ENCODE results near the gene MED26.

Gene MED26

GRCh38 chr19:16620018-16620417, 8.0 kb downstream of the MED26 start:
- Histone ChIP-seq H3K36me3 (ENCODE audit: insufficient read depth, low read length) (peaks cover 12% of the 10 kb centered on the region), H2AFZ (ENCODE audit: low read depth, low read length) (no peak overlapping the region), H3K27me3 (ENCODE audit: insufficient read depth, low read length) (no peaks in the 10 kb centered on the region), H3K4me3 (ENCODE audit: low read length) (no peak overlapping the region), H3K9me3 (ENCODE audit: low read length) (no peaks in the 10 kb centered on the region), H3K4me1 (ENCODE audit: insufficient read depth, low read length) (no peaks in the 10 kb centered on the region)

- no peaks in the 10 kb centered on the region for H3K4me1 ChIP-seq (ENCODE audit: insufficient read depth, low read length)
- no peak overlapping the region for H2AFZ ChIP-seq (ENCODE audit: low read depth, low read length)
- no peaks in the 10 kb centered on the region for H3K9me3 ChIP-seq (ENCODE audit: low read length)
- H3K4me3 ChIP-seq (ENCODE audit: low read length) = no peak overlapping the region
- peaks cover 8% of the 10 kb centered on the region for H3K36me3 ChIP-seq (ENCODE audit: insufficient read depth, low read length)
- H3K27me3 ChIP-seq (ENCODE audit: insufficient read depth, low read length) = no peaks in the 10 kb centered on the region
Measured at GRCh38 chr19:16619457-16619856, 8.5 kb downstream of the MED26 start.

- no peaks in the 10 kb centered on the region for H3K27me3 ChIP-seq (ENCODE audit: insufficient read depth, low read length)
- H2AFZ ChIP-seq (ENCODE audit: low read depth, low read length) = no peak overlapping the region
- H3K4me3 ChIP-seq (ENCODE audit: low read length) = no peak overlapping the region
Measured at GRCh38 chr19:16618248-16618647, 9.8 kb downstream of the MED26 start.

GRCh38 chr19:16615808-16616207, 12.2 kb downstream of the MED26 start:
- H2AFZ ChIP-seq (ENCODE audit: low read depth, low read length) = no peak overlapping the region
- H3K27me3 ChIP-seq (ENCODE audit: insufficient read depth, low read length) = no peaks in the 10 kb centered on the region
- H3K36me3 ChIP-seq (ENCODE audit: insufficient read depth, low read length) = no peaks in the 10 kb centered on the region
- no peaks in the 10 kb centered on the region for H3K9me3 ChIP-seq (ENCODE audit: low read length)
- no peak overlapping the region for H3K4me3 ChIP-seq (ENCODE audit: low read length)
- H3K4me1 ChIP-seq (ENCODE audit: insufficient read depth, low read length) = no peaks in the 10 kb centered on the region

More at GRCh38 chr19:16618248-16618647, 9.8 kb downstream of the MED26 start:
- Histone ChIP-seq H3K36me3 (ENCODE audit: insufficient read depth, low read length) (no peaks in the 10 kb centered on the region), H3K4me1 (ENCODE audit: insufficient read depth, low read length) (no peaks in the 10 kb centered on the region), H3K9me3 (ENCODE audit: low read length) (no peaks in the 10 kb centered on the region)

- H3K9me3 ChIP-seq (ENCODE audit: low read length) = no peaks in the 10 kb centered on the region
- H3K4me3 ChIP-seq (ENCODE audit: low read length) = no peak overlapping the region
- no peaks in the 10 kb centered on the region for H3K4me1 ChIP-seq (ENCODE audit: insufficient read depth, low read length)
- H2AFZ ChIP-seq (ENCODE audit: low read depth, low read length) = no peak overlapping the region
- H3K36me3 ChIP-seq (ENCODE audit: insufficient read depth, low read length) = no peaks in the 10 kb centered on the region
- H3K27me3 ChIP-seq (ENCODE audit: insufficient read depth, low read length) = no peaks in the 10 kb centered on the region
Measured at GRCh38 chr19:16614941-16615340, 13.1 kb downstream of the MED26 start.

- no peak overlapping the region for H2AFZ ChIP-seq (ENCODE audit: low read depth, low read length)
- H3K36me3 ChIP-seq (ENCODE audit: insufficient read depth, low read length) = no peaks in the 10 kb centered on the region
- H3K27me3 ChIP-seq (ENCODE audit: insufficient read depth, low read length) = no peaks in the 10 kb centered on the region
- no peaks in the 10 kb centered on the region for H3K4me1 ChIP-seq (ENCODE audit: insufficient read depth, low read length)
- H3K9me3 ChIP-seq (ENCODE audit: low read length) = no peaks in the 10 kb centered on the region
- no peak overlapping the region for H3K4me3 ChIP-seq (ENCODE audit: low read length)
Measured at GRCh38 chr19:16613841-16614240, 14.2 kb downstream of the MED26 start.

GRCh38 chr19:16612636-16613035, 15.4 kb downstream of the MED26 start:
- H3K4me3 ChIP-seq (ENCODE audit: low read length) = no peak overlapping the region
- no peaks in the 10 kb centered on the region for H3K4me1 ChIP-seq (ENCODE audit: insufficient read depth, low read length)
- no peaks in the 10 kb centered on the region for H3K36me3 ChIP-seq (ENCODE audit: insufficient read depth, low read length)
- H3K9me3 ChIP-seq (ENCODE audit: low read length) = no peaks in the 10 kb centered on the region
- no peaks in the 10 kb centered on the region for H3K27me3 ChIP-seq (ENCODE audit: insufficient read depth, low read length)
- no peak overlapping the region for H2AFZ ChIP-seq (ENCODE audit: low read depth, low read length)

GRCh38 chr19:16611121-16611520, 16.9 kb downstream of the MED26 start:
- H3K4me1 ChIP-seq (ENCODE audit: insufficient read depth, low read length) = no peaks in the 10 kb centered on the region
- H2AFZ ChIP-seq (ENCODE audit: low read depth, low read length) = no peak overlapping the region
- no peaks in the 10 kb centered on the region for H3K36me3 ChIP-seq (ENCODE audit: insufficient read depth, low read length)
- no peaks in the 10 kb centered on the region for H3K9me3 ChIP-seq (ENCODE audit: low read length)
- no peaks in the 10 kb centered on the region for H3K27me3 ChIP-seq (ENCODE audit: insufficient read depth, low read length)
- H3K4me3 ChIP-seq (ENCODE audit: low read length) = no peak overlapping the region

GRCh38 chr19:16609511-16610200, 18.3 kb downstream of the MED26 start:
- H2AFZ ChIP-seq (ENCODE audit: low read depth, low read length) = no peak overlapping the region
- no peaks in the 10 kb centered on the region for H3K4me1 ChIP-seq (ENCODE audit: insufficient read depth, low read length)
- no peaks in the 10 kb centered on the region for H3K36me3 ChIP-seq (ENCODE audit: insufficient read depth, low read length)
- no peaks in the 10 kb centered on the region for H3K27me3 ChIP-seq (ENCODE audit: insufficient read depth, low read length)
- no peaks in the 10 kb centered on the region for H3K9me3 ChIP-seq (ENCODE audit: low read length)
- H3K4me3 ChIP-seq (ENCODE audit: low read length) = no peak overlapping the region

GRCh38 chr19:16608290-16608739, 19.7 kb downstream of the MED26 start:
- H3K27me3 ChIP-seq (ENCODE audit: insufficient read depth, low read length) = no peaks in the 10 kb centered on the region
- no peak overlapping the region for H2AFZ ChIP-seq (ENCODE audit: low read depth, low read length)
- no peaks in the 10 kb centered on the region for H3K4me1 ChIP-seq (ENCODE audit: insufficient read depth, low read length)
- H3K36me3 ChIP-seq (ENCODE audit: insufficient read depth, low read length) = no peaks in the 10 kb centered on the region
- no peaks in the 10 kb centered on the region for H3K9me3 ChIP-seq (ENCODE audit: low read length)
- no peak overlapping the region for H3K4me3 ChIP-seq (ENCODE audit: low read length)

- Histone ChIP-seq H3K4me1 (ENCODE audit: insufficient read depth, low read length) (no peaks in the 10 kb centered on the region), H3K9me3 (ENCODE audit: low read length) (no peaks in the 10 kb centered on the region), H2AFZ (ENCODE audit: low read depth, low read length) (no peak overlapping the region), H3K36me3 (ENCODE audit: insufficient read depth, low read length) (no peaks in the 10 kb centered on the region), H3K27me3 (ENCODE audit: insufficient read depth, low read length) (no peaks in the 10 kb centered on the region), H3K4me3 (ENCODE audit: low read length) (no peak overlapping the region)
Measured at GRCh38 chr19:16607819-16608218, 20.2 kb downstream of the MED26 start.

GRCh38 chr19:16605553-16605994, 22.4 kb downstream of the MED26 start:
- Histone ChIP-seq H3K27me3 (ENCODE audit: insufficient read depth, low read length) (no peaks in the 10 kb centered on the region), H3K9me3 (ENCODE audit: low read length) (no peaks in the 10 kb centered on the region), H3K4me3 (ENCODE audit: low read length) (no peak overlapping the region), H3K36me3 (ENCODE audit: insufficient read depth, low read length) (no peaks in the 10 kb centered on the region), H2AFZ (ENCODE audit: low read depth, low read length) (no peak overlapping the region), H3K4me1 (ENCODE audit: insufficient read depth, low read length) (no peaks in the 10 kb centered on the region)

GRCh38 chr19:16605115-16605514, 22.9 kb downstream of the MED26 start:
- Histone ChIP-seq H3K27me3 (ENCODE audit: insufficient read depth, low read length) (no peaks in the 10 kb centered on the region), H2AFZ (ENCODE audit: low read depth, low read length) (no peak overlapping the region), H3K4me1 (ENCODE audit: insufficient read depth, low read length) (no peaks in the 10 kb centered on the region), H3K9me3 (ENCODE audit: low read length) (no peaks in the 10 kb centered on the region), H3K36me3 (ENCODE audit: insufficient read depth, low read length) (no peaks in the 10 kb centered on the region), H3K4me3 (ENCODE audit: low read length) (no peak overlapping the region)

GRCh38 chr19:16604615-16605014, 23.4 kb downstream of the MED26 start:
- Histone ChIP-seq H3K27me3 (ENCODE audit: insufficient read depth, low read length) (no peaks in the 10 kb centered on the region), H3K4me1 (ENCODE audit: insufficient read depth, low read length) (no peaks in the 10 kb centered on the region), H3K4me3 (ENCODE audit: low read length) (no peak overlapping the region), H2AFZ (ENCODE audit: low read depth, low read length) (no peak overlapping the region), H3K36me3 (ENCODE audit: insufficient read depth, low read length) (no peaks in the 10 kb centered on the region), H3K9me3 (ENCODE audit: low read length) (no peaks in the 10 kb centered on the region)

All from neuron (in vitro differentiated cells).